ENCODE results near the gene SALL4. TPM values are rescaled to one million over a fixed set of nuclear protein-coding genes. Genes with fewer than 3 reads are reported as not detected.
A peak's percentile ranks its signal among the peaks of the same experiment; 100 is the strongest.
"Not testable (repeated sequence)": the region's sequence is repeated elsewhere in the genome, so short reads cannot be mapped to it uniquely, and the experiment has no call there.

SALL4 gene
- total RNA-seq, 1 donor from 2014 or later, result 0.25 TPM

GRCh38 chr20:51768759-51769517 is 33.4 kb downstream of the SALL4 start:
- no peak overlapping the region for H3K27ac ChIP-seq (replicated peaks)
- peaks cover 11% of the 10 kb centered on the region for H3K4me1 ChIP-seq
- no peaks in the 10 kb centered on the region for H3K9me3 ChIP-seq (replicated peaks)
- no peak for TF ChIP-seq CTCF (IDR thresholded peaks at IDR 0.05; ENCODE audit: borderline replicate concordance)
- H3K36me3 ChIP-seq, result no peaks in the 10 kb centered on the region
- intact Hi-C loops (cut with micrococcal nuclease), result no loop called here
- peaks cover 14% of the 10 kb centered on the region for H3K27me3 ChIP-seq (ENCODE audit: low read depth)
- no peak for DNase-seq
- H3K4me3 ChIP-seq, result peak overlapping the region; percentile 49

- peaks cover 11% of the 10 kb centered on the region for H3K4me1 ChIP-seq
- TF ChIP-seq CTCF (IDR thresholded peaks at IDR 0.05; ENCODE audit: borderline replicate concordance), result no peak
- peak within 1 kb of the TSS; percentile 58 for H3K27ac ChIP-seq (replicated peaks)
- intact Hi-C loops (cut with micrococcal nuclease), result no loop called here
- peak; percentile 34 for DNase-seq
- H3K4me3 ChIP-seq, result peak within 1 kb of the TSS; percentile 89
- H3K9me3 ChIP-seq (replicated peaks), result no peaks in the 10 kb centered on the region
- H3K36me3 ChIP-seq, result no peaks in the 10 kb centered on the region
- H3K27me3 ChIP-seq (ENCODE audit: low read depth), result peaks cover 12% of the 10 kb centered on the region
Observed at GRCh38 chr20:51767867-51768758, 34.2 kb downstream of the SALL4 start, which contains the start of gene ATP9A. ATP9A (minus strand) TSS chr20:51768390; CDS start chr20:51768369, 21 bp downstream.

DNA sequence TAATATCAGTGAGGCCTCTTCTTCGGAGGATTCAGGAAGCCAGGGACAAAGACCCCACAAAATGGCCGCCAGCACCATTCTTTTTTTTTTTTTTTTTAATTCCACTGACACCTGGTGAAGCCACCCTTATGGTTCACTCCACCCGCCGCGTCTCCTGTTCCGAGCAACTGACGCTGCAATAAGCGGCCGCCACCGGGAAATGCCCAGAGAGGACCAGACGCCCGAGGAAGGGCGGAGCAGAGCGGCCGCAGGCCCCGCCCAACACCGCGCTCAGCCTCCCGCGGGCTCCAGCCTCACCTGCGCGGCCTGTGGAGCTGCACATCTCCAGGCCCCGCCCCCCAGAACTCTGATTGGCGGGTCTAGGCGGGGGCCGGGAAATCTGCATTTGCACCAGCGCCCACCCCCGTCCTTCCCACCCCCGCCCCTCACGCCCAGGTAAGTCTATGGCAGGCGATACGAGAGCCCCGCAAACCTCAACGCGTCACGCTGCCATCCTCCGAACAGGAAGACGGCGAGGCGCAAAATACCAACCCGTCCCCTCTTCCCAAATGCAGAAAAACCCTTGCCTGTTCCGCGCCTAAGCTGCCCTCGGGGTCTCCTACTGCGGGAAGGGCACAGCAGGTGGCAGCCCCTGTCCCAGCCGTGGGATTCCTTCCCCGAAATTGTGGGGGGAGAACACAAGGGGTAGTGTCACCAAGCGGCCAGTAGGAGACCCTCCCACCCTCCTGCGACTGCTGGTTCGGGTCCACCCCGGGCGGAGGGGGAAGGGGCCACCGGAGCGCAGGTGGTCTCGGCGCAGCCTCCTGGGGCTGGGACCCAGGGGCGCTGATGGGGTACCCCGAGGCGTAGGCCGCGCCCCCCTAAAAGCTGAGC is 35.1 kb downstream of the SALL4 start:
- Histone ChIP-seq H3K4me3 (peak overlapping the region; percentile 89), H3K4me1 (peaks cover 11% of the 10 kb centered on the region), H3K27me3 (ENCODE audit: low read depth) (peaks cover 9% of the 10 kb centered on the region), H3K27ac (replicated peaks) (peak overlapping the region; percentile 58), H3K36me3 (no peaks in the 10 kb centered on the region), H3K9me3 (replicated peaks) (no peaks in the 10 kb centered on the region)
- DNase-seq, result peak; percentile 65
- intact Hi-C loops (cut with micrococcal nuclease), result no loop called here
- TF ChIP-seq CTCF (IDR thresholded peaks at IDR 0.05; ENCODE audit: borderline replicate concordance), result peak; percentile 40

- DNase-seq; H3K36me3 ChIP-seq; intact Hi-C loops (cut with micrococcal nuclease); H3K27me3 ChIP-seq (ENCODE audit: low read depth); H3K4me3 ChIP-seq; H3K9me3 ChIP-seq (replicated peaks); H3K27ac ChIP-seq (replicated peaks): not testable (repeated sequence)
- H3K4me1 ChIP-seq, result peaks cover 11% of the 10 kb centered on the region
Observed at GRCh38 chr20:51765381-51765780, 36.9 kb downstream of the SALL4 start.

GRCh38 chr20:51763965-51764602 is 38.2 kb downstream of the SALL4 start:
- no peak overlapping the region for H3K27ac ChIP-seq (replicated peaks)
- peaks cover 7% of the 10 kb centered on the region for H3K9me3 ChIP-seq (replicated peaks)
- H3K36me3 ChIP-seq, result no peaks in the 10 kb centered on the region
- peaks cover 11% of the 10 kb centered on the region for H3K4me1 ChIP-seq
- no peak for DNase-seq
- peaks cover 9% of the 10 kb centered on the region for H3K27me3 ChIP-seq (ENCODE audit: low read depth)
- intact Hi-C loops (cut with micrococcal nuclease), result no loop called here
- no peak for TF ChIP-seq CTCF (IDR thresholded peaks at IDR 0.05; ENCODE audit: borderline replicate concordance)
- no peak overlapping the region for H3K4me3 ChIP-seq

Measured in left ventricle myocardium inferior (tissue), 1 donor.